SK-N-SH (cell line): ENCODE measurements around the gene VGF. TPM values are rescaled to one million over a fixed set of nuclear protein-coding genes. Genes with fewer than 3 reads are reported as not detected.
"Not testable (repeated sequence)": the region's sequence is repeated elsewhere in the genome, so short reads cannot be mapped to it uniquely, and the experiment has no call there.

ENCODE experiments used
- CTCF ChIA-PET: fragments of 300-600, 350-600 bp; formaldehyde crosslinking; extraction: SDS; loops from one replicate; lab custom pipeline; 2021; lab: Yijun Ruan, JAX
- POLR2A ChIA-PET: fragments of 350-600 bp; sonication (Branson Sonifier 250); formaldehyde crosslinking; extraction: SDS; loops from one replicate; lab custom pipeline; 2020; ENCODE audit warnings: antibody characterized with exemption, inconsistent platforms; lab: Yijun Ruan, JAX
- DNase-seq: peaks from one replicate; pipeline ENCODE4 v3.0.0; 2012
- H2AFZ ChIP-seq: fragments of 200-600 bp; sonication (generic); 2 replicates; pipeline ENCODE4 v1.8.1; 2016; ENCODE audit warnings: antibody characterized with exemption, mild to moderate bottlenecking, low read depth
- H3F3A ChIP-seq: fragments of 200-600 bp; sonication (generic); replicated peaks from 2 replicates; pipeline ENCODE3; 2016; ENCODE audit warnings: antibody characterized with exemption, mild to moderate bottlenecking; ENCODE audit not compliant: insufficient read depth
- H3K27ac ChIP-seq, 2 experiments: fragments of 200-500 bp in 1 of 2; fragments of 200-600 bp in 1 of 2; sonication (Bioruptor generic) in 1 of 2; sonication (generic), shearing (Covaris generic) in 1 of 2; 2 replicates each; pipeline versions ENCODE4 v1.5.1 to v1.6.1; 2014 to 2016; ENCODE audit warnings: low read depth in 2 of 2, inconsistent platforms in 1 of 2, low read length in 1 of 2, mild to moderate bottlenecking in 1 of 2, mixed read lengths in 1 of 2
- H3K27me3 ChIP-seq: fragments of 200-600 bp; sonication (generic), shearing (Covaris generic); 2 replicates; pipeline ENCODE4 v1.6.1; 2016; ENCODE audit warnings: mixed run types; ENCODE audit not compliant: insufficient read depth
- H3K36me3 ChIP-seq, 2 experiments: fragments of 200-500 bp in 1 of 2; fragments of 200-600 bp in 1 of 2; sonication (Bioruptor generic) in 1 of 2; sonication (generic) in 1 of 2; replicated peaks in 1 of 2; 2 replicates each; pipeline versions ENCODE3 to v1.5.1; 2014 to 2016; ENCODE audit warnings: low read length in 1 of 2, mild to moderate bottlenecking in 1 of 2; ENCODE audit not compliant: insufficient read depth in 2 of 2, control insufficient read depth in 1 of 2
- H3K4me1 ChIP-seq, 2 experiments: fragments of 200-500 bp in 1 of 2; fragments of 200-600 bp in 1 of 2; sonication (Bioruptor generic) in 1 of 2; sonication (generic), shearing (Covaris generic) in 1 of 2; 2 replicates each; pipeline versions ENCODE4 v1.5.1 to v1.6.1; 2014 to 2016; ENCODE audit warnings: low read depth in 1 of 2, low read length in 1 of 2, mixed run types in 1 of 2; ENCODE audit not compliant: insufficient read depth in 2 of 2, control insufficient read depth in 1 of 2
- H3K4me2 ChIP-seq: fragments of 200-600 bp; sonication (generic), shearing (Covaris generic); 2 replicates; pipeline ENCODE4 v1.6.1; 2017; ENCODE audit warnings: mixed run types
- H3K4me3 ChIP-seq, 2 experiments: fragments of 200-500 bp in 1 of 2; fragments of 200-600 bp in 1 of 2; sonication (Bioruptor generic) in 1 of 2; sonication (generic), shearing (Covaris generic) in 1 of 2; 2 replicates each; pipeline versions ENCODE4 v1.5.1 to v1.8.1; 2014 to 2016; ENCODE audit warnings: low read depth in 2 of 2, inconsistent platforms in 1 of 2, low read length in 1 of 2, mild to moderate bottlenecking in 1 of 2, mixed read lengths in 1 of 2, moderate library complexity in 1 of 2
- H3K79me2 ChIP-seq: fragments of 200-600 bp; sonication (generic); 2 replicates; pipeline ENCODE4 v1.8.1; 2017; ENCODE audit warnings: mild to moderate bottlenecking; ENCODE audit not compliant: insufficient read depth
- H3K9ac ChIP-seq: fragments of 200-600 bp; sonication (generic); 2 replicates; pipeline ENCODE4 v1.6.1; 2017; ENCODE audit warnings: mixed run types
- H3K9me2 ChIP-seq: fragments of 200-600 bp; sonication (generic); 2 replicates; pipeline ENCODE4 v1.6.1; 2017; ENCODE audit warnings: mixed run types
- H3K9me3 ChIP-seq: fragments of 200-600 bp; sonication (generic); 2 replicates; pipeline ENCODE4 v1.6.1; 2017; ENCODE audit warnings: mixed run types, mild to moderate bottlenecking, moderate library complexity
- H4K20me1 ChIP-seq: fragments of 200-600 bp; sonication (generic); 2 replicates; pipeline ENCODE4 v1.6.1; 2017; ENCODE audit warnings: mild to moderate bottlenecking, mixed run types; ENCODE audit not compliant: insufficient read depth
- EP300 ChIP-seq, 2 experiments: IDR thresholded peaks; 2 replicates each; pipeline versions ENCODE4 v1.4.0 to v1.6.1; 2012; ENCODE audit warnings: borderline replicate concordance in 1 of 2, low read depth in 1 of 2, low read length in 1 of 2
- FOSL2 ChIP-seq: IDR thresholded peaks from 2 replicates; pipeline ENCODE4 v1.4.0; 2012; ENCODE audit warnings: low read depth, mild to moderate bottlenecking, moderate library complexity, borderline replicate concordance
- FOXJ3 ChIP-seq: sonication (generic); formaldehyde crosslinking; IDR thresholded peaks from 2 replicates; pipeline ENCODE4 v1.5.1; 2020; ENCODE audit warnings: mild to moderate bottlenecking, missing genetic modification reagents
- GATA2 ChIP-seq: sonication (generic); formaldehyde crosslinking; IDR thresholded peaks from 2 replicates; pipeline ENCODE4 v1.5.0; 2020; ENCODE audit warnings: mild to moderate bottlenecking, missing genetic modification reagents
- MEF2A ChIP-seq: IDR thresholded peaks from 2 replicates; pipeline ENCODE4 v1.4.0; 2012; ENCODE audit warnings: low read depth, borderline replicate concordance
- MXI1 ChIP-seq: IDR thresholded peaks from 2 replicates; pipeline ENCODE4 v1.6.1; 2012; ENCODE audit warnings: mild to moderate bottlenecking, low read depth, low read length, improper control_type of control experiment
- RXRA ChIP-seq: IDR thresholded peaks from 2 replicates; pipeline ENCODE4 v1.4.0; 2012; ENCODE audit warnings: low read depth, mild to moderate bottlenecking, borderline replicate concordance
- WGBS: methylation state at CpG from one replicate; pipeline ENCODE4 v1.1.6; 2017; ENCODE audit warnings: low lambda C conversion rate; 5-methylcytosine and 5-hydroxymethylcytosine counted together
- polyA plus RNA-seq, 3 experiments: library from polyadenylated mRNA; depleted of rRNA; stranded (reverse); fragments of >200 nt; gene quantifications; 2 replicates each; pipeline ENCODE4 v1.2.3, GENCODE V29; 2012
- TF ChIP-seq, protein P1 (sequence below): IDR thresholded peaks from 2 replicates; pipeline ENCODE4; 2012
- TF ChIP-seq, protein P2 (sequence below): fragments of 150-350 bp; IDR thresholded peaks from 2 replicates; pipeline ENCODE4 v1.6.1; 2016; ENCODE audit warnings: mild to moderate bottlenecking, low read depth, low read length

Gene VGF
- polyA plus RNA-seq, 1 of the 3 experiments (the other 2 are of a cell fraction), result 54.3 TPM

DNA sequence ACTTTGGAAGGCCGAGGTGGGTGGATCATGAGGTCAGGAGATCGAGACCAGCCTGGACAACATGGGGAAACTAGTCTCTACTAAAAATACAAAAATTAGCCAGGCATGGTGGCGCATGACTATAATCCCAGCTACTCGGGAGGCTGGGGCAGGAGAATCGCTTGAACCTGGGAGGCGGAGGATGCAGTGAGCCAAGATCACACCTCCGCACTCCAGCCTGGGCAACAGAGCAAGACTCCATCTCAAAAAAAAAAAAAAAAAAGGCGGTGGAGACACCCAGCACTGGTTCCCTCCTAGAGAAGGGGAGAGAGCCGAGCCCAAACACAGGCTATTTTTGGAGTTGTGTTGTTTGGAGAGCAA is 43.8 kb downstream of the VGF start:
- Histone ChIP-seq H3K4me2 (0 out of 2 replicates have a peak overlapping the region, but pooled peaks have one; percentile 6), H3K4me1 (peaks cover 14 to 66% of the 10 kb centered on the region in 2 experiments; a peak in 3 of 4 replicates), H3K27ac (peak overlapping the region; percentile 69 to 98; a peak in 3 of 4 replicates), H3K79me2 (peaks cover 48% of the 10 kb centered on the region), H3K9ac (peak overlapping the region; percentile 32), H3F3A (peaks cover 79% of the 10 kb centered on the region)
- DNase-seq, H3K36me3 ChIP-seq, H3K4me3 ChIP-seq, POLR2A ChIA-PET, H4K20me1 ChIP-seq, H3K9me2 ChIP-seq, H3K27me3 ChIP-seq, H3K9me3 ChIP-seq, H2AFZ ChIP-seq: not testable (repeated sequence)
- WGBS, result 64% methylated on average over 9 of the region's 9 CpGs
- CTCF ChIA-PET, result interaction anchor here (1.4 to 3.4 kb wide), 2 partner anchors 16 to 27 kb away, joined by 4 to 19 read pairs; no protein-coding TSS in a partner anchor

DNA sequence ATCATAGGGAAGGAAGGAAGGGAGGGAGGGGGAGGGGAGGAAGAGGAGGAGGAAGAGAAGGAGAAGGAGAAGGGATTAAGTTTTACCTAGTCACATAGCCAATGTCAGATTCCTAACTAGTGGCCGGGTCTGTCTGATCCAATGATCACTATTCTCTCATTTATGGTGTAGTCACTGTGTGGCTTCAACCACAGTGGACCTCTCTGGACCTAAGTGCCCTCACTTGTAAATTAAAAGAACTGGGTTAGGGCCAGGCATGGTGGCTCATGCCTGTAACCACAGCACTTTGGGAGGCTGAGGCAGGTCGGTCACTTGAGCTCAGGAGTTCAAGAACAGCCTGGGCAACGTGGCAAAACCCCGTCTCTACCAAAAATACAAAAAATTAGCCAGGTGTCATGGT is 45.1 kb downstream of the VGF start:
- no peak overlapping the region for H2AFZ ChIP-seq
- H3K27me3 ChIP-seq, result no peaks in the 10 kb centered on the region
- H3F3A ChIP-seq, result peaks cover 75% of the 10 kb centered on the region
- TF ChIP-seq, protein P1, sequence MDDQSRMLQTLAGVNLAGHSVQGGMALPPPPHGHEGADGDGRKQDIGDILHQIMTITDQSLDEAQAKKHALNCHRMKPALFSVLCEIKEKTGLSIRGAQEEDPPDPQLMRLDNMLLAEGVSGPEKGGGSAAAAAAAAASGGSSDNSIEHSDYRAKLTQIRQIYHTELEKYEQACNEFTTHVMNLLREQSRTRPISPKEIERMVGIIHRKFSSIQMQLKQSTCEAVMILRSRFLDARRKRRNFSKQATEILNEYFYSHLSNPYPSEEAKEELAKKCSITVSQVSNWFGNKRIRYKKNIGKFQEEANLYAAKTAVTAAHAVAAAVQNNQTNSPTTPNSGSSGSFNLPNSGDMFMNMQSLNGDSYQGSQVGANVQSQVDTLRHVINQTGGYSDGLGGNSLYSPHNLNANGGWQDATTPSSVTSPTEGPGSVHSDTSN, result no peak
- TF ChIP-seq GATA2 (CRISPR knock-in tag) (no peak), FOSL2 (no peak), FOXJ3 (CRISPR knock-in tag) (no peak), RXRA (no peak), MEF2A (no peak), MXI1 (no peak), EP300 (IDR thresholded peaks at IDR 0.05; ENCODE audit: borderline replicate concordance in 1 of 2, low read depth in 1 of 2, low read length in 1 of 2) (no peak)
- TF ChIP-seq, protein P2, sequence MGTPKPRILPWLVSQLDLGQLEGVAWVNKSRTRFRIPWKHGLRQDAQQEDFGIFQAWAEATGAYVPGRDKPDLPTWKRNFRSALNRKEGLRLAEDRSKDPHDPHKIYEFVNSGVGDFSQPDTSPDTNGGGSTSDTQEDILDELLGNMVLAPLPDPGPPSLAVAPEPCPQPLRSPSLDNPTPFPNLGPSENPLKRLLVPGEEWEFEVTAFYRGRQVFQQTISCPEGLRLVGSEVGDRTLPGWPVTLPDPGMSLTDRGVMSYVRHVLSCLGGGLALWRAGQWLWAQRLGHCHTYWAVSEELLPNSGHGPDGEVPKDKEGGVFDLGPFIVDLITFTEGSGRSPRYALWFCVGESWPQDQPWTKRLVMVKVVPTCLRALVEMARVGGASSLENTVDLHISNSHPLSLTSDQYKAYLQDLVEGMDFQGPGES, result no peak
- TF ChIP-seq, all 33 proteins: peak for 0
- DNase-seq, result no peak
- Histone ChIP-seq H3K9ac (no peak overlapping the region), H4K20me1 (no peaks in the 10 kb centered on the region), H3K4me2 (no peak overlapping the region), H3K4me1 (peaks cover 7 to 59% of the 10 kb centered on the region in 2 experiments; a peak in 3 of 4 replicates), H3K4me3 (no peak overlapping the region), H3K27ac (peak overlapping the region in 1 of 2 experiments; percentile 98; a peak in 2 of 4 replicates), H3K9me2 (no peaks in the 10 kb centered on the region), H3K9me3 (no peaks in the 10 kb centered on the region), H3K36me3 (no peaks in the 10 kb centered on the region), H3K79me2 (peaks cover 49% of the 10 kb centered on the region)
- ChIA-PET CTCF (interaction anchor here (1.1 to 1.5 kb wide), 3 partner anchors 16 to 226 kb away, joined by 3 to 4 read pairs (median 3); partner anchors contain the start of gene TRIM56), POLR2A (no interaction called here)
- WGBS, result 90% methylated on average over 4 of the region's 4 CpGs
